ENCODE data around the gene ETS2. TPM values are rescaled to one million over a fixed set of nuclear protein-coding genes. Genes with fewer than 3 reads are reported as not detected.

ETS2 gene
- polyA plus RNA-seq, 1 donor from 2014 or later = 11.6 TPM

GRCh38 chr21:38864964-38865363 is 59.2 kb downstream of the ETS2 start:
- Histone ChIP-seq H3F3A (ENCODE audit: insufficient read depth, low read length, poor library complexity, severe bottlenecking) (no peaks in the 10 kb centered on the region), H3K9me2 (ENCODE audit: insufficient read depth, low read length) (no peaks in the 10 kb centered on the region), H3K27me3 (ENCODE audit: insufficient read depth, low read depth, low read length) (no peaks in the 10 kb centered on the region), H3K4me3 (ENCODE audit: low read length) (no peak overlapping the region), H3K36me3 (ENCODE audit: insufficient read depth, low read length) (no peaks in the 10 kb centered on the region), H3K4me2 (ENCODE audit: low read length) (no peak overlapping the region), H2AFZ (ENCODE audit: low read depth, low read length) (no peak overlapping the region), H3K9ac (ENCODE audit: low read length) (no peak overlapping the region), H3K9me3 (ENCODE audit: low read length) (no peaks in the 10 kb centered on the region), H3K27ac (ENCODE audit: low read length) (no peak overlapping the region), H3K79me2 (replicated peaks; ENCODE audit: insufficient read depth, low read length) (no peaks in the 10 kb centered on the region), H4K20me1 (ENCODE audit: insufficient read depth) (no peaks in the 10 kb centered on the region)
- TF ChIP-seq REST (IDR thresholded peaks at IDR 0.05; ENCODE audit: borderline replicate concordance) (no peak), EZH2 (IDR thresholded peaks at IDR 0.05; ENCODE audit: borderline replicate concordance, insufficient read depth, low read length, poor library complexity, severe bottlenecking) (no peak), MXI1 (conservative IDR thresholded peaks at IDR 0.05; ENCODE audit: poor library complexity, severe bottlenecking) (no peak), RAD21 (conservative IDR thresholded peaks at IDR 0.05) (no peak), SMC3 (conservative IDR thresholded peaks at IDR 0.05; ENCODE audit: poor library complexity) (no peak), TAF1 (IDR thresholded peaks at IDR 0.05; ENCODE audit: low read depth) (no peak), POLR2AphosphoS5 (IDR thresholded peaks at IDR 0.05) (no peak), EP300 (conservative IDR thresholded peaks at IDR 0.05; ENCODE audit: poor library complexity, severe bottlenecking) (no peak), CTCF (IDR thresholded peaks at IDR 0.05; ENCODE audit: poor library complexity, severe bottlenecking) (no peak)

- no peaks in the 10 kb centered on the region for H3K79me2 ChIP-seq (replicated peaks; ENCODE audit: insufficient read depth, low read length)
- TF ChIP-seq SMC3 (conservative IDR thresholded peaks at IDR 0.05; ENCODE audit: poor library complexity) = no peak
- no peak for TF ChIP-seq TAF1 (IDR thresholded peaks at IDR 0.05; ENCODE audit: low read depth)
- TF ChIP-seq POLR2AphosphoS5 (IDR thresholded peaks at IDR 0.05) = no peak
- TF ChIP-seq EP300 (conservative IDR thresholded peaks at IDR 0.05; ENCODE audit: poor library complexity, severe bottlenecking) = no peak
- TF ChIP-seq RAD21 (conservative IDR thresholded peaks at IDR 0.05) = no peak
- TF ChIP-seq MXI1 (conservative IDR thresholded peaks at IDR 0.05; ENCODE audit: poor library complexity, severe bottlenecking) = no peak
- TF ChIP-seq CTCF (IDR thresholded peaks at IDR 0.05; ENCODE audit: poor library complexity, severe bottlenecking) = no peak
- no peak for TF ChIP-seq EZH2 (IDR thresholded peaks at IDR 0.05; ENCODE audit: borderline replicate concordance, insufficient read depth, low read length, poor library complexity, severe bottlenecking)
- TF ChIP-seq REST (IDR thresholded peaks at IDR 0.05; ENCODE audit: borderline replicate concordance) = no peak
- H3K27ac ChIP-seq (ENCODE audit: low read length) = no peak overlapping the region
Measured at GRCh38 chr21:38869196-38869595, 63.5 kb downstream of the ETS2 start.

More at GRCh38 chr21:38869196-38869595, 63.5 kb downstream of the ETS2 start:
- H3K9me2 ChIP-seq (ENCODE audit: insufficient read depth, low read length) = no peaks in the 10 kb centered on the region
- H3K27me3 ChIP-seq (ENCODE audit: insufficient read depth, low read depth, low read length) = no peaks in the 10 kb centered on the region
- H2AFZ ChIP-seq (ENCODE audit: low read depth, low read length) = no peak overlapping the region
- no peaks in the 10 kb centered on the region for H3K9me3 ChIP-seq (ENCODE audit: low read length)
- H3K36me3 ChIP-seq (ENCODE audit: insufficient read depth, low read length) = no peaks in the 10 kb centered on the region
- no peak overlapping the region for H3K4me2 ChIP-seq (ENCODE audit: low read length)
- no peak overlapping the region for H3K9ac ChIP-seq (ENCODE audit: low read length)
- H4K20me1 ChIP-seq (ENCODE audit: insufficient read depth) = no peaks in the 10 kb centered on the region
- H3F3A ChIP-seq (ENCODE audit: insufficient read depth, low read length, poor library complexity, severe bottlenecking) = no peaks in the 10 kb centered on the region
- no peak overlapping the region for H3K4me3 ChIP-seq (ENCODE audit: low read length)

Data from neural cell (in vitro differentiated cells).